Motor neuron (in vitro differentiated cells): ENCODE data around the gene LRRC14B. TPM values are rescaled to one million over a fixed set of nuclear protein-coding genes. Genes with fewer than 3 reads are reported as not detected.
"Not testable (repeated sequence)": the region's sequence is repeated elsewhere in the genome, so short reads cannot be mapped to it uniquely, and the experiment has no call there.

ENCODE experiments used
- ATAC-seq, 8 experiments: fragments of 200-7000 bp; cut with Tn5 transposase; replicated peaks in 6 of 8; 2 replicates each; pipeline ENCODE4 v1.8.0; 2021; ENCODE audit warnings: mild to moderate bottlenecking in 8 of 8, moderate library complexity in 8 of 8
- H3K27ac ChIP-seq, 2 donors: fragments of 250-450 bp; sonication (Bioruptor Pico); 2 replicates each; pipeline ENCODE4 v1.9.0; 2021; ENCODE audit warnings: antibody characterized with exemption in 2 of 2, mild to moderate bottlenecking in 2 of 2, moderate library complexity in 1 of 2
- H3K4me1 ChIP-seq, 2 donors: fragments of 250-450 bp; sonication (Bioruptor Pico); replicated peaks in 1 of 2; 2 replicates each; pipeline ENCODE4 v1.6.1; 2021; ENCODE audit warnings: antibody characterized with exemption in 2 of 2, mild to moderate bottlenecking in 2 of 2, moderate library complexity in 1 of 2
- H3K4me3 ChIP-seq, 5 donors: fragments of 250-450 bp; sonication (Bioruptor Pico); 2 replicates each; pipeline ENCODE4 v1.9.0; 2021; ENCODE audit warnings: antibody characterized with exemption in 5 of 5, mild to moderate bottlenecking in 5 of 5, moderate library complexity in 4 of 5
- WGBS, 10 experiments: fragments of 450-650 bp; shearing (Covaris generic); methylation state at CpG; one replicate each; pipeline ENCODE4 v1.0.0; 2022; 5-methylcytosine and 5-hydroxymethylcytosine counted together
- in situ Hi-C, 9 experiments: fragments of 400-800 bp; cut with MboI; loops; one replicate each; pipeline ENCODE4 v1.15.0; 2021; ENCODE audit warnings: low sequenced_read_pairs in 9 of 9, low pct_unique_long_range_greater_than_20kb in 2 of 9; ENCODE audit not compliant: unreplicated experiment in 9 of 9
- total RNA-seq, 8 experiments: library from RNA; unstranded; fragments of 300-600 nt; gene quantifications; 2 replicates each; pipeline versions ENCODE4 v1.2.3 to v1.2.4, GENCODE V29; 2022

LRRC14B gene
- total RNA-seq, 8 experiments from 2014 or later: 0.18 to 4.5 (median 0.25) TPM; not detected in 3

DNA sequence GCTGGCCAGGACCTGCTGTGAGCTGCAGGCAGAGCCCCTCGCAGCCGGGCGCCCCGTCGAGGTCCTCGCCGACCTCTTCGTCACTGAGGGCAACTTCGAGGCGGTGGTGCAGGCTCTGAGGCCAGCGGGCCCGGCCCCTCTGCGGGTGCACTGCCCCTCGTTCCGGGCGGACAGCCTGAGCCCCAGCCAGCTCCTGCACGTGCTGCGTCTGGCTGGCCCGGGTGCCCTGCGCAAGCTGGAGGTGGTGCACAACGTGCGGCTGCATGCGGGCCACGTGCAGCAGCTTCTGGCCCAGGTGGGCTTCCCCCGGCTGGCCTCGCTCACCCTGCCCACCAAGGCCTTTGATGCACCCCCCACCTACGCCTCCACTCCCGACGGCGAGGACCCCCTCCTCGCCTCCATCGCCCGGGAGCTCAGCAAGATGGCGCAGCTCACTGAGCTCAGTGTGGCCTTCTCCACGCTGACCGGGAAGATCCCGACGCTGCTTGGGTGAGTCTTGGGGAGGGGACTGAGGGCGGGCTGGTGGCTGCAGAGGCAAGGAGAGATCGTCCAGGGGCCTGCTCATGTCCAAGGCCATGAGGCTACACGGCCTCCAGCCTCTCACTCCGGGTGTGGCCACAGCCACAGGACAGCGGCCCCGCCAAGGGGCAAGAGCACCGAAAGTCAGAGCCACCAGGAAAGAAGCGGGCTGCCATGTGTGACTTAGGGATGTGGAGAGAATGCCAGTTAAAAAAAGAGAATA lies 825 bp downstream of the LRRC14B start:
- H3K27ac ChIP-seq: no peak overlapping the region
- WGBS, 10 experiments: 85 to 95% (median 88%) methylated on average over 3 to 7 of the region's 46 CpGs; no CpG with 5 or more reads in 7 of the 10 experiments
- in situ Hi-C loops: no loop called here
- no peak for ATAC-seq
- H3K4me3 ChIP-seq: no peak overlapping the region
- H3K4me1 ChIP-seq: peaks cover 17 to 41% of the 10 kb centered on the region in 2 donors

DNA sequence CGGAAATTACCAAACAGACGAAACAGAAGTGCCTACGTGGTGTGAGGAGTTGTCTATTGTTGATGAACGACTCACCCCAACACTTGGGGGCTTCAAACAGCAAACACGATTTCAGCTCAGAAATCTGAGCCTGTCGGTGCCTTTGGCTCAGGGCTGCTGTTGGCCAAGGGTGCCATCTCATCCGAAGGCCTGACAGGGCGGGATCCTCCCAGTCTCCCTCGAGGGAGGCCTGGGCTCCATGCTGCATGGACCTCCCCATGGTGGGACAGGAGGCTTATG lies 1.3 kb downstream of the LRRC14B start:
- WGBS, 10 experiments: 50 to 92% (median 74%) methylated on average over 1 to 5 of the region's 9 CpGs; no CpG with 5 or more reads in 3 of the 10 experiments

GRCh38 chr5:192970-193831 lies 1.9 kb downstream of the LRRC14B start:
- H3K27ac ChIP-seq: no peak overlapping the region
- peaks cover 19 to 47% of the 10 kb centered on the region in 2 donors for H3K4me1 ChIP-seq
- in situ Hi-C loops: no loop called here
- H3K4me3 ChIP-seq: no peak overlapping the region
- ATAC-seq: no peak
- 100% methylated on average over 2 of the region's 17 CpGs; no CpG with 5 or more reads in 9 of the 10 experiments for WGBS, 10 experiments

More for the DNA sequence above, 1.3 kb downstream of the LRRC14B start:
- in situ Hi-C loops: no loop called here
- Histone ChIP-seq H3K4me3 (no peak overlapping the region), H3K4me1 (peaks cover 22 to 46% of the 10 kb centered on the region in 2 donors), H3K27ac (no peak overlapping the region)
- ATAC-seq: no peak

GRCh38 chr5:194102-194501 lies 2.8 kb downstream of the LRRC14B start:
- Histone ChIP-seq H3K27ac (no peak overlapping the region), H3K4me3 (no peak overlapping the region), H3K4me1 (peaks cover 14 to 41% of the 10 kb centered on the region in 2 donors)
- WGBS, 10 experiments: 0 to 100% (median 79%) methylated on average over 1 to 6 of the region's 15 CpGs; no CpG with 5 or more reads in 2 of the 10 experiments
- ATAC-seq: no peak
- in situ Hi-C loops: no loop called here

DNA sequence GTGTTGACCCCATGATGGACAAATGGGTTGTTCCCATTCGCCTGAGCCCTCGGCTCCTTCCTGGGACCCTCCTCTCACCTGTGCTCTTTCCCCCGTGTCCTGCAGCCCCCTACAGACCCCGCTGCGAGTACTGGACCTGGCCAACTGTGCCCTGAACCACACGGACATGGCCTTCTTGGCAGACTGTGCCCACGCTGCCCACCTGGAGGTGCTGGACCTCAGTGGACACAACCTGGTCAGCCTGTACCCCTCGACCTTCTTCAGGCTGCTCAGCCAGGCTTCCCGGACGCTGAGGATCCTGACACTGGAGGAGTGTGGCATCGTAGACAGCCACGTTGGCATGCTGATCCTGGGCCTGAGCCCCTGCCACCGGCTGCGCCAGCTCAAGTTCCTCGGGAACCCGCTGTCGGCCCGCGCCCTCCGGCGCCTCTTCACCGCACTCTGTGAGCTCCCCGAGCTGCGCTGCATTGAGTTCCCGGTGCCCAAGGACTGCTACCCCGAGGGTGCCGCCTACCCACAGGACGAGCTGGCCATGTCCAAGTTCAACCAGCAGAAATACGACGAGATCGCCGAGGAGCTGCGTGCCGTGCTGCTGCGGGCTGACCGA lies 3.4 kb downstream of the LRRC14B start:
- in situ Hi-C loops: no loop called here

DNA sequence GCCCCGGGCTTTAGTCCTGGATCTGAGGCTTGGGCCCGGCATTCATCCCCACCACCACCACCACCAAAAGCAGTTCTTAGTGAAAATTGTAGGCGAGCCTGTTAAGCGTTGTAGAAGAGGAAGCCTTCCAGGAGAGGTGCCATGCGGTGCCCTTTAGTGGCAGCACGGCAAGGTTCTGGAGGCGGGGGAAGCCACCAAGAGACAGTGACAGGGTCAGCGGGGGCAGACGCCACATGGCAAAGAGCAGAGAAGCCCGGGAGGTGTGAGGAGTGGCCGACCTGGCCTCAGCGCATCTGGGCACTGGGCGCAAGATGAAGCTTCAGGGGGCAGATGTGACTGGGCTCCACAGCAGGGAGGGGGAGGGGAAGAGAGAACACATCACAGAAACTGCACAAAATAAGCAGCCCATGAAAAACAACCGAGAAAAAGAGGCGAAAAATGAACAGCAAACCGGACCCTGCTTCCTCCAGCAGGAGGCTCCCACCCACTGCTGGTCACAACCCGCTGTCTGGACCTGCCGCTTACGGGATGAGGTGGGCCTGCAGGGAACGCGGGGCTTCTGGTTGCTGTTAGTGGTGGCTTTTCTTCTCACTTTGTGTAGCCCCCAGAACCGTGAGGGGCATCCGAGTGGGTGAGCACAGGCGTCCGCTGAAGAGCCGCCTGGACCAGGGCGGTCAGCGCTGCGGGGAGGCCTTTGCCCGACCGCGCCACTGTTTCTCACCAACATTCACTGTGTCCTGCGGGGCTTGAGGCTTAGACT lies 4.3 kb downstream of the LRRC14B start:
- no peak overlapping the region for H3K4me3 ChIP-seq
- in situ Hi-C loops: no loop called here
- H3K4me1 ChIP-seq: peaks cover 12 to 34% of the 10 kb centered on the region in 2 donors
- no peak overlapping the region for H3K27ac ChIP-seq
- no peak for ATAC-seq
- WGBS, 10 experiments: 0 to 91% (median 75%) methylated on average over 1 to 12 of the region's 33 CpGs; no CpG with 5 or more reads in 3 of the 10 experiments

More for the DNA sequence above, 3.4 kb downstream of the LRRC14B start:
- Histone ChIP-seq H3K27ac (no peak overlapping the region), H3K4me1 (peaks cover 14 to 40% of the 10 kb centered on the region in 2 donors), H3K4me3 (no peak overlapping the region)
- ATAC-seq: no peak
- 67 to 85% (median 82%) methylated on average over 1 to 10 of the region's 36 CpGs; no CpG with 5 or more reads in 4 of the 10 experiments for WGBS, 10 experiments

GRCh38 chr5:196350-196749 lies 5.1 kb downstream of the LRRC14B start:
- no CpG with 5 or more reads among the region's 10 CpGs for WGBS, 10 experiments
- peaks cover 7 to 26% of the 10 kb centered on the region in 2 donors for H3K4me1 ChIP-seq
- no peak overlapping the region for H3K27ac ChIP-seq
- in situ Hi-C loops: no loop called here
- no peak overlapping the region for H3K4me3 ChIP-seq
- ATAC-seq: peak in 2 of 8 experiments; percentile 19 to 31

- ATAC-seq, in situ Hi-C loops, H3K4me3 ChIP-seq: not testable (repeated sequence)
- WGBS, 10 experiments: 0 to 100% (median 68%) methylated on average over 1 to 5 of the region's 18 CpGs; no CpG with 5 or more reads in 5 of the 10 experiments
- peaks cover 6 to 22% of the 10 kb centered on the region in 2 donors for H3K4me1 ChIP-seq
- H3K27ac ChIP-seq: peak overlapping the region; percentile 49 to 75
These were observed 5.7 kb downstream of the LRRC14B start for GRCh38 chr5:197031-197430.

DNA sequence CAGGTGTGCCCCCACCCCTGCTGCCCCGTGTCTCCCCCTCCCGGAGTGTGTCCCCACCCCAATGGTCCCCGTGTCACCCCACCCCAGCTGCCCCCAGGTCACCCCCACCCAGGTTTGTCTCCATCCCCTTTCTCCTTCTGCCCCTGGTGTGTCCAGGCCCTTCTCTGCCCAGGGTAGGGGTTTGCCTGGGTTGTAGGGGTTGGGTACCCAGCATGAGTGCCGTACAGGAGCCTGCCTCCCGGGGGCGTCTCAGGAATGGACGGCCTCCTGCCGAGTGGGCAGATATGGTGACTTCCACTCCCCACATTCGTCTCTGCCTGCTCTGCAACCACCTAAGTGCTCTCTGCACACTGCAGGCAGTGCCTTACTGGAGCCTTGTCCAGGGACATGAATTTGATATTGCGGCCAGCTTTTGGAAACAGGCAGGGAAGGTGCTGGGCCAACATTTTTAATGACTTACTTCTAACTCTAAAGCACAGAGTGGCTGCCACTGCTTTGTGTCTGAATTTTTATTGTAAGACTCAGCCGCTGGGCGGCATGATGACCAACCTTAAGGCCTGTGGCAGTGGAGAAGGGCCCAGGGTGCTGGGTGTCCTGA lies 6.7 kb downstream of the LRRC14B start:
- peaks cover 6 to 22% of the 10 kb centered on the region in 2 donors for H3K4me1 ChIP-seq
- no peak overlapping the region for H3K4me3 ChIP-seq
- peak overlapping the region in 1 of 2 donors; percentile 61 for H3K27ac ChIP-seq
- peak in 1 of 8 experiments; percentile 13 for ATAC-seq
- 87 to 100% (median 100%) methylated on average over 1 to 3 of the region's 12 CpGs; no CpG with 5 or more reads in 7 of the 10 experiments for WGBS, 10 experiments
- in situ Hi-C loops: no loop called here

DNA sequence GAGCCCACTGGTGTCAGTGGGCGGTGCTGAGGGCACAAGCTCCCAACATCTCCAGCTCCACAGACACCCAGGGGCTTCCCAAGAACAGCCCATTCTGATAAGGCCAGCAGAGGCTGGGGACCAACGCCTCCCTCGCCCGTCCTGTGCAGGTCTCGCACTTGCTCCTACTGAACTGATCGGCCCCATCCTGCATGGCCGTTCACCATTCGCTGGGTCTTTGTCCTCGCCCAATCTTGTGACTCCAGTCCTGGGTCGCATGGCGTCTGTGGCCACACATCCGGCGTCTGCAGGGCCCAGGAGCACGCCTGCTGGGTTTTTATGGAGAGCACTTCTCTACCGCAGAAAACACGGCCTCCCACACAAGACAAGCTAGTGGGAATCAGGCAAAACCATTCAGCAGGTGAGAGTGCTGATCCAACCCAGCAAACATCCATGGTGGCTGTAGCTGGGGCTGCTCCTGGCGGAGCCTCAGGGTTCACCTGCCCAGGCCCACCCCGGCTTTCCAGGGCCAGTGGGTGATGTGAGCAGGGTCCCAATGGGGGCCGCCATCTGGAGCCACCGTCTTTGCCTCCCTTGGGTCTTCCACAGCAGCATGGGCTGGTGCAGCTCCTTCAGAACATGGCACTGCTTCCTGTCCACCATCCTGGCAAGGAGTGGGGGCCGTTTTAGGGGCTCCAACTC lies 7.4 kb downstream of the LRRC14B start:
- Histone ChIP-seq H3K27ac (no peak overlapping the region), H3K4me1 (peaks cover 6 to 22% of the 10 kb centered on the region in 2 donors), H3K4me3 (no peak overlapping the region)
- WGBS, 10 experiments: 86 to 100% methylated on average over 1 to 6 of the region's 21 CpGs; no CpG with 5 or more reads in 8 of the 10 experiments
- ATAC-seq: no peak
- in situ Hi-C loops: no loop called here

- WGBS, 10 experiments: 100% methylated on average over 2 of the region's 16 CpGs; no CpG with 5 or more reads in 8 of the 10 experiments
- in situ Hi-C loops: no loop called here
- Histone ChIP-seq H3K4me1 (peaks cover 6 to 22% of the 10 kb centered on the region in 2 donors), H3K27ac (no peak overlapping the region), H3K4me3 (no peak overlapping the region)
- ATAC-seq: no peak
These were observed 8.1 kb downstream of the LRRC14B start for GRCh38 chr5:199197-199949.
